Measurements from ENCODE around the gene WDHD1.
"Not testable (repeated sequence)": the region's sequence is repeated elsewhere in the genome, so short reads cannot be mapped to it uniquely, and the experiment has no call there.

WDHD1 gene, protein sequence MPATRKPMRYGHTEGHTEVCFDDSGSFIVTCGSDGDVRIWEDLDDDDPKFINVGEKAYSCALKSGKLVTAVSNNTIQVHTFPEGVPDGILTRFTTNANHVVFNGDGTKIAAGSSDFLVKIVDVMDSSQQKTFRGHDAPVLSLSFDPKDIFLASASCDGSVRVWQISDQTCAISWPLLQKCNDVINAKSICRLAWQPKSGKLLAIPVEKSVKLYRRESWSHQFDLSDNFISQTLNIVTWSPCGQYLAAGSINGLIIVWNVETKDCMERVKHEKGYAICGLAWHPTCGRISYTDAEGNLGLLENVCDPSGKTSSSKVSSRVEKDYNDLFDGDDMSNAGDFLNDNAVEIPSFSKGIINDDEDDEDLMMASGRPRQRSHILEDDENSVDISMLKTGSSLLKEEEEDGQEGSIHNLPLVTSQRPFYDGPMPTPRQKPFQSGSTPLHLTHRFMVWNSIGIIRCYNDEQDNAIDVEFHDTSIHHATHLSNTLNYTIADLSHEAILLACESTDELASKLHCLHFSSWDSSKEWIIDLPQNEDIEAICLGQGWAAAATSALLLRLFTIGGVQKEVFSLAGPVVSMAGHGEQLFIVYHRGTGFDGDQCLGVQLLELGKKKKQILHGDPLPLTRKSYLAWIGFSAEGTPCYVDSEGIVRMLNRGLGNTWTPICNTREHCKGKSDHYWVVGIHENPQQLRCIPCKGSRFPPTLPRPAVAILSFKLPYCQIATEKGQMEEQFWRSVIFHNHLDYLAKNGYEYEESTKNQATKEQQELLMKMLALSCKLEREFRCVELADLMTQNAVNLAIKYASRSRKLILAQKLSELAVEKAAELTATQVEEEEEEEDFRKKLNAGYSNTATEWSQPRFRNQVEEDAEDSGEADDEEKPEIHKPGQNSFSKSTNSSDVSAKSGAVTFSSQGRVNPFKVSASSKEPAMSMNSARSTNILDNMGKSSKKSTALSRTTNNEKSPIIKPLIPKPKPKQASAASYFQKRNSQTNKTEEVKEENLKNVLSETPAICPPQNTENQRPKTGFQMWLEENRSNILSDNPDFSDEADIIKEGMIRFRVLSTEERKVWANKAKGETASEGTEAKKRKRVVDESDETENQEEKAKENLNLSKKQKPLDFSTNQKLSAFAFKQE

DNA sequence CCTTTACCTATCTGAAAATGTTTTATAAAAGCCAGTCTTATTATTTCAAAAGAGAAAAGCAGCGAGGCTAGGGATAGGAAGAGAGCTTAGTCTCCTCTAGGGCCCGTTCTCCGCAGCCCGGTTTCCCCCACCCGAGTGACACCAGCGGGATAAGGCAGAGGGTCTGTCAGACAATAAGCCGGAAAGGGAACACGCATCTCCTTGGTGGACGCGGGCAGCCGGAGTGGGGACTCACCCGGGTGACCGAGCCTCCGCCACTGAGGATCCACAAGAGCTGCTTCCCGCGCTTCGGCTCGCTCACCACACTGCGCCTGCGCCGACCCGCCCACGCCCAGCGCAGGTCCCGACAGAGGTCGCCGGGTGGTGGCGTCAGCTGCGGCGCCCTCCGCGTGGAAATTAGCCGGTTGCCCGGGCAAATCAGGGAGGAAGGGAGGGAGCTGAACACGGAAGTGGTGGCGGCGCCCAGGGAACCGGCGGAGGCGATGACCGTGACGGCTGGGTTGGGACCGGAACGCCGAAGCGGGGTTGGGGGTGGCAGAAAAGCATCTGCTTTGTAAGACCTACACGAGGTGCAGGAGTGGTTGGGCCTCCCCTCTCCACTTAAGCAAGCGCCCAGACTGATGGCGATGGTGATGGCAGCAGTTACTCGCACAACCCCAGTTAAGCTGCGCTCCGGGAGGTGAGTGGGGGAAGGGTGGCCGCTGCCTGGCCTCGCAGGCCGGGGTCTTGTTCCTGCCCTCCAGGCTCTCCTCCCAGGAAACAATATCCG lies at the start of gene WDHD1, which contains the start of gene SOCS4:
WDHD1 (minus strand) TSS at position 307 of the 769 bp plus-strand sequence. CDS start 312 bp downstream, outside the sequence.
SOCS4 (plus strand) TSS at position 444 of the 769 bp plus-strand sequence. CDS start 15,806 bp downstream, outside the sequence.
- peak; percentile 99 for DNase-seq

DNA sequence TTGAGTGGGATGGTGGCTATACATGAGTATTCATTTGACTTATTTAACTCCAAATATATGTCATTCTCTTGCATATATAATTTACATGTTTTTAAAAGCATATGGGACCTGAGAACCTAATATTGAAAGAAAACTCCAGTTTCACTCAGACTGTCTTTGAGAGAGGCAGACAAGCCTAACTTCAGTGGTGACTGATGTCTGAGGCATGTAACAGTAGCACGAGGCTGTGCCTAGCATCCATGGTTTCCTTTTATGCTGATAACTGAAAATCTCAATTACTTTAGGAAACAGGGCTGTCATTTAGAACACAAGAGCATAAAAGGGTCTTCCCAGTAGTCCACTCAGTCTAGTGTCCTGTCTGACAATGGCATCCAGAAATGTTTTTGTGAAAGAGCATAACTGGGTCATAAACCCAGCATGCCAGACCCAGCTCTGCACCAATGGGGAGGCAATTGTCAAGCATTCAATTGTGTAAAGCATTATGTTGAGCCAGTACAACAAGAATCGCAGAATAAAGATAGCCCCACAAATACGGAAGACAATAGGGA lies 48.8 kb upstream of the WDHD1 start:
- DNase-seq, result no peak

- DNase-seq, result no peak
Measured at GRCh38 chr14:55074662-55075061, 47.8 kb upstream of the WDHD1 start.

DNA sequence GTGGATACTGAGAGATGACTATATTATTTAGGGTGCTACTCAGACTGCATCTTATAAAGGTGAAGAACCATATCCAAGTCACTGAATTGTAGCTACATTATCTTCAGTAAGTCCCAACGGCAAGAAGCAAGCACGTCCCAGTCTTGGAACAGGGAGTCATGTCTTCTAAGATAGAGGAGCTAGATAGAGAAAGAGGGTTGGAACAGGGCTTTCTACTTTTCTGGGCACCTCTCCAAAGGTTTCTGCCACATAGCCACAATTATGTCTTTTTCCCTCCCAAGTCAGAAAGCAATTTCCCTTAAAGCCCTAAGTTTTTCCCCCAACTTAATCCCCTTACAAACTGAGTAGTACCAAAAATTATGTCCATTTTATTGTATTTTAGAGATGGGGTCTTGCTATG lies 47.0 kb upstream of the WDHD1 start:
- no peak for DNase-seq

DNA sequence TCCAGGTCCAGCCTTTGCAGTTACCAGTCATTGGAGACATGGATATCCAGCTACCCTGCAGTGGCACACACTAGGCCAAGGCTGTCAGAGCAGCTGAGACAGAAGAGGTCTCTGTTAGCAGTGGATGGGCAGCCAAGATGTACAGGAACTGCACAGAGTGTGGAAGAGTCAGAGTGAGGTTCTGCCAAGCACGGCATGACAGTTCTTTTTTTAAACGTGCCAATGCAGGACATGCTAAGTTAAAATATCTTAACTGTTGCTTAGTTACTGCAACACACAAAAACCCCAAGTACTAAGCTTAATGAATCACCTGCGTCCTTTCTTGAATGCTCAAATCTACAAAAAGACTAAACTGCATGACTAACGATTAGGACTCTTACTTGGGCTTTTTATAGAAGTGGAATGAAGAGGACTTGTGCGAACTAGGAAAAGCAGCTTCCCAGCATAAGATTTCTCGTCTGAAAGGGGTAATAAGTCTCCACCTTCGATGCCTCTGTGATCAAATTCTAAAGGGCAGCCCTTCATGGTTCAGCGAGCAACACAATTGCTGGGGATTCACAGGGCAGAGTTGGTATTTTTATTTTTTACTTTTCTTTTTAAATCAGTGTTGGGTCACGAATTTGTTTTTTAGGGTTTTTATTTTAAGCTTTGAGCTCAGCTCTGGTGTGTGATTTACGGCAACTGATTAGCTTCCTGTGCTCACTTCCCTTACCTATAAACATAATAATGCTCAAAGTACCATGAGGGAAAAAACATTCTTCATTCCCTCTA lies 45.2 kb upstream of the WDHD1 start:
- DNase-seq, result no peak

GRCh38 chr14:55070981-55071411 lies 44.1 kb upstream of the WDHD1 start:
- no peak for DNase-seq

DNA sequence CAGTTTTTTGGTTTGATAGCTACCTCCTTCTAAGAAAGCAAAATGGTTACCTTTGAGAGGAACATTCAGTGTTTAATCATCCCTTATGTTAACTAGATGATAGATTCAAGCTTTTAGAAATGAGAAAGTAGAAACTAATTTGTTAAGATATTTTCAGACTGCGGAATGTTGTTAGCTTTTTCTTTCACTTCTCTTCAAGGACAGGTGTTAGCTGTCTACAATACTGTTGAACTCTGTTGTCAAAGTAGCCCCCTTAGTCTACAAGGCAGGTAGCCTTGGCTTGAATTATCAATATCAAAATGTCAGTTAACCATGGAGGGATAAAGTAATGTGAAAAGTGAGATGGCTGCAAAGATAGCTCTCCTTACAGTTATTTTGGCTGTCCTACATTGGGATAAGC lies 39.3 kb upstream of the WDHD1 start:
- DNase-seq, result no peak

DNA sequence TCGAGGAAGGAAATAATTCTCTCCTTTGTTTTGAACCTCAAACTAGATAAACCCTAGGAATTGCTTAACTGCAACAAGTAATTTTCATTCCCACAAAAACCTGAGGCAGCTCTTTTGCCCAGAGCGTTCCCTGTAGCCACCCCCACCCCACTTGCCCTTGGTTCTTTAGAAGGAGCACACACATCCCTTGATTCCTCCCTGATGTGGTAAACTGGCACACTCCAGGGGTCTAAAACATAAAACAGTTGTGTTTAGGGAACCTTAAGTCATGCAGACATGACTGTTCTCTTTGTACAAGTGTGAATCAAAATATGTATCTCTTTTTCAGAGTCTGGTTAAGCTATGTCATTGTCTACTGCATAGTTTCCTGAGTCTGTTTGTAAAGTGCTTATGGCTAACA lies 38.5 kb upstream of the WDHD1 start:
- no peak for DNase-seq

- not testable (repeated sequence) for DNase-seq
Measured at GRCh38 chr14:55064896-55065295, 38.0 kb upstream of the WDHD1 start.

DNA sequence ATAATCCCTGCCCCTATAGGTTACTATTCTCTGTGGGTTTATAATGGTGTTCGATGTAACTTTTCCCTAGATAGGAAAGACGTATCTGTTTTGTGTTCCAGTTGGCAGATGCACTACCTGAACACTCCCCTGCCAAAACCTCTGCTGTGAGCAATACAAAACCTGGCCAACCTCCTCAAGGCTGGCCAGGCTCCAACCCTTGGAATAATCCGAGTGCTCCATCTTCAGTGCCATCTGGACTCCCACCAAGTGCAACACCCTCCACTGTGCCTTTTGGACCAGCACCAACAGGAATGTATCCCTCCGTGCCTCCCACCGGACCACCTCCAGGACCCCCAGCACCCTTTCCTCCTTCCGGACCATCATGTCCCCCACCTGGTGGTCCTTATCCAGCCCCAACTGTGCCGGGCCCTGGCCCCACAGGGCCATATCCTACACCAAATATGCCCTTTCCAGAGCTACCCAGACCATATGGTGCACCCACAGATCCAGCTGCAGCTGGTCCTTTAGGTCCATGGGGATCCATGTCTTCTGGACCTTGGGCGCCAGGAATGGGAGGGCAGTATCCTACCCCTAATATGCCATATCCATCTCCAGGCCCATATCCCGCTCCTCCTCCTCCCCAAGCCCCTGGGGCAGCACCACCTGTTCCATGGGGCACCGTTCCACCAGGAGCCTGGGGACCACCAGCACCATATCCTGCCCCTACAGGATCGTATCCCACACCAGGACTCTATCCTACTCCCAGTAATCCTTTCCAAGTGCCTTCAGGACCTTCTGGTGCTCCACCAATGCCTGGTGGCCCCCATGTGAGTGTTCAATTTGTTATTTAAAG lies 35.8 kb upstream of the WDHD1 start:
- DNase-seq, result no peak

- no peak for DNase-seq
Measured at GRCh38 chr14:55059333-55059732, 32.4 kb upstream of the WDHD1 start.

GRCh38 chr14:55057919-55058318 lies 31.0 kb upstream of the WDHD1 start:
- no peak for DNase-seq

DNA sequence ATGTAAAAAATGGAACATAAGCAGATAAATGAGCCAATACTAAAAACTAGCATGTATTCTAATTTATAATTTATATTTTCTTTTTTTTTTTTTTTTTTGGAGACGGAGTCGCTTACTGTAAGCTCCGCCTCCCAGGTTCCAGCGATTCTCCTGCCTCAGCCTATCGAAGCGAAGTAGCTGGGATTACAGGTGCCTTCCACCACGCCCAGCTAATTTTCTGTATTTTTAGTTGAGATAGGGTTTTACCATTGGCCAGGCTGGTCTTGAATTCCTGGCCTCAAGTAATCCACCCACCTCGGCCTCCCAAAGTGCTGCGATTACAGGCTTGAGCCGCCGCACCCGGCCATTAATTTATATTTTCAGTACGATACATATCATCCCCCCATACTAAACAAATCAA lies 27.2 kb upstream of the WDHD1 start:
- DNase-seq, result no peak

DNA sequence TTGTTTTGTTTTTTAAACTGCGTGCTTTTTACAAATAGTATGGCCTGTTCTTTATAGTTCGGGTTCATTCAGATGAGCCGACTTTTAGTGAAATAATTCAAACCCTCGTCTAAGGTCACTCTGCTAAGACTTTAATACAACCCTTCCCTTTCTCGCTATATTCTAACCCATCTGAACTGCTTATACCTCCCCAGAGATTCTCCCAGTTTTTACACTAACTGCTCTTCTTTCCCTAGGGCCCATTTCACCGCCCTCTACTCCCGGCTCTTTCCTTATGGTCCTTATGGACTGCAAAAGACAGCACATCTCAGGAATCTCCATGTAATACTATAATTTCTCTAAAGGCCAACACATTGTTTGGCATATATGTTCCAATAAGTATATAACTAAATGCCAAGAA lies 26.6 kb upstream of the WDHD1 start:
- DNase-seq, result no peak

- no peak for DNase-seq
Measured at GRCh38 chr14:55053018-55053417, 26.1 kb upstream of the WDHD1 start.

DNA sequence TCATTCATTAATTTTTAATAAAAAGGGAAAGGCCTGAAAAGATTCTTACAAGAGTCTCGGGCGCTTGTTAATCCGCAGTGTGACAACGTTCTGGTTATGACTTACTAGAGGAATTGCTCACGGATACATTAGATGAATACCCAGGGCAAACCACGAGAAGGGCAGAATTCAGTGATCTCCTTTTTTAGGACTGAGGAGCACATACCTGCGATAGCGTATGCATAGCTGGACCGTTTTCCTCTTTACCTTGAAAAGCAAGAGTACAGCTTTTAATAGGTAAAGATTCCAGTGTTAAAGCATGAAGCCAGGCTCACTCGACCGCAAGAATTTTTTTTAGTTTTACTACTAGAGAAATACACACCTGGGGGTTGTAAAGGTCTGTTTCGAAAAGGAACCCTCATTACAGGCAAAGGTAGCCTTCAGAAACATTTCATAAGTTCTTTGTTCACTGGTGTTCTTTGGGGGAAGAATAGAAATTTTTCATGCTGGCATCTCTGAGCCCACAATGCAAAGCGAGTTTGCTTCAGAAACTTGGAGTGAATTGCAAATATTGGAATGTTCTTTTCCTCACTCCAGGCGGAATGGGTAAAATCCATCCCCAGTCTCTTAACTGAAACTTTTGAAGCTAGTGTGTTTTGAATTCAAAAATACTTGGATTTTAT lies 25.5 kb upstream of the WDHD1 start:
- no peak for DNase-seq

- DNase-seq, result peak; percentile 98
Measured at GRCh38 chr14:55051423-55052268, 24.7 kb upstream of the WDHD1 start, which contains the start of gene MAPK1IP1L. Gene MAPK1IP1L, plus strand, starts transcription at chr14:55051647. Its CDS starts 10,037 bp downstream, at chr14:55061684.

DNA sequence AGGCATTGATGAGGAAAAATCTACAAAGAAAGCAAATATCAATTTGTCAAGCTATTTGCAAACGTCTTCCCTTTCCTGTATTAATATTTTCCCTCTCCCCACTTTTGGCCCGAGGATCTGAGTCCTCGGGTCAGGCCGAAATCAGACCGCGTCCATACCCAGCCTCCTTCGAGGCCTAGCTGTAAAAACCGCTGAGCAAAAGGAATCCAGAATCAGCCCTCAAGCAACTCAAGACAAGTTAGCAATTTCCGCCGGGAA lies 24.2 kb upstream of the WDHD1 start:
- no peak for DNase-seq

- no peak for DNase-seq
Measured at GRCh38 chr14:55048900-55049436, 22.1 kb upstream of the WDHD1 start.
